MCF 10A (cell line): ENCODE measurements around the gene CSKMT. TPM values are rescaled to one million over a fixed set of nuclear protein-coding genes. Genes with fewer than 3 reads are reported as not detected.

Experiments
- total RNA-seq: library from RNA; stranded (reverse); gene quantifications from 2 replicates; pipeline ENCODE4 v1.2.3, GENCODE V29; 2022

The CSKMT gene
- total RNA-seq, 1 experiment from 2014 or later, result 31.2 TPM

Other genes starting within 250 kb of the CSKMT start
- not detected in 2 replicates for gene SCGB1A1, start 246.3 kb upstream of the CSKMT start, total RNA-seq
- 416 and 429 TPM in 2 replicates for gene AHNAK, start 118.5 kb upstream of the CSKMT start, total RNA-seq
- gene EEF1G, start 91.4 kb upstream of the CSKMT start, total RNA-seq, result 1,510 and 1,855 TPM in 2 replicates
- gene TUT1, start 73.8 kb upstream of the CSKMT start, total RNA-seq, result 26.0 and 28.3 TPM in 2 replicates
- 139 and 176 TPM in 2 replicates for gene MTA2, start 63.4 kb upstream of the CSKMT start, total RNA-seq
- gene EML3, start 52.5 kb upstream of the CSKMT start, total RNA-seq, result 33.9 and 43.7 TPM in 2 replicates
- 2.5 and 2.9 TPM in 2 replicates for gene ROM1, start 52.1 kb upstream of the CSKMT start, total RNA-seq
- 40.1 and 42.4 TPM in 2 replicates for gene B3GAT3, start 43.3 kb upstream of the CSKMT start, total RNA-seq
- 364 and 374 TPM in 2 replicates for gene GANAB, start 18.7 kb upstream of the CSKMT start, total RNA-seq
- 17.4 and 19.3 TPM in 2 replicates for gene INTS5, start 12.0 kb upstream of the CSKMT start, total RNA-seq
- 81.2 and 91.6 TPM in 2 replicates for gene C11orf98, start 102 bp upstream of the CSKMT start, total RNA-seq
- 11.6 and 13.8 TPM in 2 replicates for gene UQCC3, start 6.4 kb downstream of the CSKMT start, total RNA-seq
- 8.3 and 8.7 TPM in 2 replicates for gene LBHD1, start 7.0 kb downstream of the CSKMT start, total RNA-seq
- gene UBXN1, start 13.8 kb downstream of the CSKMT start, total RNA-seq, result 146 and 153 TPM in 2 replicates
- 0.42 and 0.81 TPM in 2 replicates for gene LRRN4CL, start 24.2 kb downstream of the CSKMT start, total RNA-seq
- 33.1 and 46.6 TPM in 2 replicates for gene BSCL2, start 42.1 kb downstream of the CSKMT start, total RNA-seq
- not detected in 2 replicates for gene GNG3, start 42.4 kb downstream of the CSKMT start, total RNA-seq
- gene HNRNPUL2, start 62.1 kb downstream of the CSKMT start, total RNA-seq, result 36.4 and 36.6 TPM in 2 replicates
- 27.3 and 31.9 TPM in 2 replicates for gene TTC9C, start 63.2 kb downstream of the CSKMT start, total RNA-seq
- 7.1 and 11.6 TPM in 2 replicates for gene ZBTB3, start 88.8 kb downstream of the CSKMT start, total RNA-seq
- gene POLR2G, start 96.3 kb downstream of the CSKMT start, total RNA-seq, result 95.0 and 95.1 TPM in 2 replicates
- 11.6 and 12.0 TPM in 2 replicates for gene TAF6L, start 106.1 kb downstream of the CSKMT start, total RNA-seq
- gene TMEM179B, start 122.1 kb downstream of the CSKMT start, total RNA-seq, result 45.1 and 47.8 TPM in 2 replicates
- 9.6 and 9.9 TPM in 2 replicates for gene TMEM223, start 126.7 kb downstream of the CSKMT start, total RNA-seq
- 47.6 and 53.3 TPM in 2 replicates for gene NXF1, start 140.1 kb downstream of the CSKMT start, total RNA-seq
- gene STX5, start 166.7 kb downstream of the CSKMT start, total RNA-seq, result 71.8 and 72.0 TPM in 2 replicates
- gene TEX54, start 167.5 kb downstream of the CSKMT start, total RNA-seq, result not detected in 2 replicates
- 91.3 and 115 TPM in 2 replicates for gene WDR74, start 174.3 kb downstream of the CSKMT start, total RNA-seq
- 838 and 896 TPM in 2 replicates for gene SLC3A2, start 215.6 kb downstream of the CSKMT start, total RNA-seq